ENCODE data around the gene OR4K15. TPM values are rescaled to one million over a fixed set of nuclear protein-coding genes. Genes with fewer than 3 reads are reported as not detected.

Gene OR4K15, protein sequence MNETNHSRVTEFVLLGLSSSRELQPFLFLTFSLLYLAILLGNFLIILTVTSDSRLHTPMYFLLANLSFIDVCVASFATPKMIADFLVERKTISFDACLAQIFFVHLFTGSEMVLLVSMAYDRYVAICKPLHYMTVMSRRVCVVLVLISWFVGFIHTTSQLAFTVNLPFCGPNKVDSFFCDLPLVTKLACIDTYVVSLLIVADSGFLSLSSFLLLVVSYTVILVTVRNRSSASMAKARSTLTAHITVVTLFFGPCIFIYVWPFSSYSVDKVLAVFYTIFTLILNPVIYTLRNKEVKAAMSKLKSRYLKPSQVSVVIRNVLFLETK
- total RNA-seq (not detected), polyA plus RNA-seq (not detected)
- long read RNA-seq, donor 1, result 0 reads
- long read RNA-seq, donor 2, result 0 reads
- long read RNA-seq, donor 3, result 0 reads
- long read RNA-seq, donor 4, result 0 reads
- long read RNA-seq, donor 5, result 0 reads
- long read RNA-seq, donor 6, result 0 reads
- long read RNA-seq, donor 7, result 0 reads
- long read RNA-seq, donor 8, result 0 reads
- long read RNA-seq, donor 9, result 0 reads
- long read RNA-seq, donor 10, result 0 reads

DNA sequence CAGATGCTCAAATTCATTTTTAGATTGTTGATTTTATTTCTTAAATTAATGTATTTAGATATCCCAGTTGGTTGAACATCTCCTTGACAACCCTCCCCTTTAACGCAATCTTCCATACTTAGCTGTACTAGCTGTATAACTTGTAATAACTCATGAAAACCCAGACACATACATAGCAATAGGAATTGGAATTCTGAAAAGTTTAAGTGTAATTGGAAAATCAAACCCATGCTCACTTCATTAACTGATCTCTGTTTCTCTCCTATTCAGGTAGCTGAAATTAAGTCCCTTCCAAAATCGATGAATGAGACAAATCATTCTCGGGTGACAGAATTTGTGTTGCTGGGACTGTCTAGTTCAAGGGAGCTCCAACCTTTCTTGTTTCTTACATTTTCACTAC, at the start of gene OR4K15:
TSS of gene OR4K15 (plus strand) at position 301 of the 400 bp plus-strand sequence. CDS start at position 301, 0 bp downstream.
- intact Hi-C loops (cut with DNase I; ENCODE audit: low total_unique reads), result no loop called here

DNA sequence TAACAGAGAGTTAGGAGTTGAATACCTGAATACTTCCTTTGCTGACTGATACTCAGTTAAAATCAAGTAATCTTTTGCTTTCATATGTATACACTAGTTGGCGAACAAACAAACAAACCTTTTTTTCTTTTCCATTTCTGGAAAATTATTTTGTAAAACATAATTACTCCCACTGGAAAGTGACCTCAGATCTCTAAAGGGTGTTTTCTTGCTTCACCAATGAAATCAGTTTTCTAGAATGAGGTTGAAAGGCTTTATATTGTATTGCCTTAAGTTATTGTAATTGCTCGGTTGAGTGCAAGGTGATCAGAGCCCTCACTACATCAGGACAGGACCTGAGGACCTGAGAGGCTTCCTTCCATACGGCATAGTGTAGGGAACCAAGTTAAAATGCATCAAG, 44.8 kb upstream of the OR4K15 start, which contains the start of gene OR4K1:
TSS of gene OR4K1 (plus strand) at position 301 of the 400 bp plus-strand sequence. CDS start 4,750 bp downstream, outside the sequence.
- H3K36me3 ChIP-seq, result no peaks in the 10 kb centered on the region
- peaks cover 0 to 6% (median 0%) of the 10 kb centered on the region in 4 donors for H3K9me3 ChIP-seq
- intact Hi-C loops (cut with DNase I; ENCODE audit: low total_unique reads), result no loop called here
- DNase-seq, result no peak
- no peaks in the 10 kb centered on the region for H3K27me3 ChIP-seq
- no peak for TF ChIP-seq CTCF (IDR thresholded peaks at IDR 0.05)
- no peak for TF ChIP-seq POLR2A (IDR thresholded peaks at IDR 0.05)
- no peak for TF ChIP-seq EP300 (IDR thresholded peaks at IDR 0.05)
- TF ChIP-seq POLR2AphosphoS5 (IDR thresholded peaks at IDR 0.05), result no peak
- no peak within 1 kb of the TSS for H3K27ac ChIP-seq
- 53 to 69% (median 62%) methylated on average over 3 of the region's 3 CpGs for WGBS, 5 donors
- H3K4me1 ChIP-seq, result no peaks in the 10 kb centered on the region
- H3K4me3 ChIP-seq, result no peak within 1 kb of the TSS

More for the DNA sequence above, at the start of gene OR4K15:
- TF ChIP-seq EP300 (IDR thresholded peaks at IDR 0.05) (no peak), POLR2AphosphoS5 (IDR thresholded peaks at IDR 0.05) (no peak), CTCF (IDR thresholded peaks at IDR 0.05) (no peak), POLR2A (IDR thresholded peaks at IDR 0.05) (no peak)
- 91 to 99% (median 98%) methylated on average over 3 of the region's 3 CpGs for WGBS, 5 donors
- Histone ChIP-seq H3K9me3 (no peaks in the 10 kb centered on the region), H3K27ac (no peak within 1 kb of the TSS), H3K4me1 (no peaks in the 10 kb centered on the region), H3K27me3 (no peaks in the 10 kb centered on the region), H3K4me3 (no peak within 1 kb of the TSS), H3K36me3 (no peaks in the 10 kb centered on the region)
- DNase-seq, result no peak

DNA sequence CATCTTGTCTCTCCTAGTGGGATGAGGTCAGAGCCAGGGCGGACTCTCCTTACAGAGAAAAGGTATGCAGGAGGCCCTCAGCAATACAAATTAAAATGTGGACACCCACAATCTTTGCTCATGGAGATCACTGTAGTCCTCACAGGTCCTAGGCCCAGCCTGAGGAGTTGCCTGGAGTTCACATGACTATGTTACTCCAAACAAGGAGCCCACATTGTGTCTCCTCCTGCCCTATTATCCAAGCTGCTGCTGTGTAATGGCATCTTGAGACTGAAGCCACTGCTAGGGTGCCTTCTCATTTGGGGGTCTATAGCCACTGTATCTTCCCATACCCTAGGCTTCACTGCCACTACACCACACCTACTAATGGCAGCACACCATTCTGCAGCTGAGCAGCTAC, 33.7 kb upstream of the OR4K15 start:
- H3K27me3 ChIP-seq, result no peaks in the 10 kb centered on the region
- no peaks in the 10 kb centered on the region for H3K4me1 ChIP-seq
- no peak for TF ChIP-seq POLR2AphosphoS5 (IDR thresholded peaks at IDR 0.05)
- H3K9me3 ChIP-seq, result peaks cover 0 to 4% (median 0%) of the 10 kb centered on the region in 4 donors
- no peak overlapping the region for H3K27ac ChIP-seq
- no peaks in the 10 kb centered on the region for H3K36me3 ChIP-seq
- no peak overlapping the region for H3K4me3 ChIP-seq
- intact Hi-C loops (cut with DNase I; ENCODE audit: low total_unique reads), result no loop called here
- 84 to 93% (median 86%) methylated on average over 1 of the region's 1 CpG for WGBS, 5 donors
- DNase-seq, result no peak

DNA sequence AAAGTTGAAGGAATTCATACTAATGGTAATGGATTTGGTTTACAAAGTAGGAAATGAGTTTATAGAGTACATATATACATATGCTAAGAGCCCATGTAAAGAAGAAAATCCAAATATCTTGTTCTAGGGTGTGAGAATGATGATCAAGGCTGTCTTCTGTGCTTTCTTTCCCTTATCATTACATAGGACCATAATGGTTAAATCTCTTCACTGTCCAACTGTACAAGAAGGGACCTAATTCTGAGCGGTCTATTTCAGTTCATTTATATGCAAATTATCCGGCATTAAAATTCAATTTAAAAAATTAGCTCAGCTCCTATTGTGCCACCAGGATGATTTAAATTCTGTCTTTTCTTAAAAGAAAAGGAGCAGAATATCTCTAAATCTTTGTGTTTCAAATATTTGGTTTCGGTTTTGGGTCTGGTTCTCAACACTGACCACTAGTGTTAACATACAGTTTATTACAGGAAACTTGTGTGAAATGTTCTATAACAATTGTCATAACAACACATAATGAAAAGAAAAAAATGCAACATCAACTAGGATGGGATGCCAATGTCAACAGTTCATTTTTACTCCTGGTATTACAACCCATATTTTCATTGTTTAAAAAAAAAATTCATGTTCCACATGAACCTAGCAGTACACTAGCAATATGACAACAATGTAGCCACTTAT, 27.8 kb upstream of the OR4K15 start:
- TF ChIP-seq POLR2AphosphoS5 (IDR thresholded peaks at IDR 0.05), result no peak
- TF ChIP-seq EP300 (IDR thresholded peaks at IDR 0.05), result no peak
- TF ChIP-seq POLR2A (IDR thresholded peaks at IDR 0.05), result no peak
- no peak for TF ChIP-seq CTCF (IDR thresholded peaks at IDR 0.05)
- intact Hi-C loops (cut with DNase I; ENCODE audit: low total_unique reads), result no loop called here
- H3K9me3 ChIP-seq, result no peaks in the 10 kb centered on the region
- WGBS, 5 donors, result 77 to 88% (median 81%) methylated on average over 3 of the region's 3 CpGs
- no peaks in the 10 kb centered on the region for H3K27me3 ChIP-seq
- no peaks in the 10 kb centered on the region for H3K4me1 ChIP-seq
- H3K4me3 ChIP-seq, result no peak overlapping the region
- H3K36me3 ChIP-seq, result no peaks in the 10 kb centered on the region
- DNase-seq, result no peak
- no peak overlapping the region for H3K27ac ChIP-seq

All from stomach (tissue), 19 donors.